Measurements from ENCODE around the gene ZNF224.

The ZNF224 gene

GRCh38 chr19:44093931-44094765 lies at the start of gene ZNF224:
Gene ZNF224 (plus strand): TSS chr19:44094361. CDS start chr19:44097874, 3,513 bp downstream.
- no peaks in the 10 kb centered on the region for H3K27me3 Mint-ChIP-seq (ENCODE audit: low read depth)
- H3K4me3 Mint-ChIP-seq, result peak within 1 kb of the TSS; percentile 97 to 99 (median 99)
- peaks cover 31% of the 10 kb centered on the region for H3K36me3 Mint-ChIP-seq (ENCODE audit: low read depth)
- H3K27ac Mint-ChIP-seq, result peak within 1 kb of the TSS; percentile 96
- H3K9me3 Mint-ChIP-seq, result no peaks in the 10 kb centered on the region
- H3K4me1 Mint-ChIP-seq, result peaks cover 18% of the 10 kb centered on the region
- TF ChIP-seq, protein P1, sequence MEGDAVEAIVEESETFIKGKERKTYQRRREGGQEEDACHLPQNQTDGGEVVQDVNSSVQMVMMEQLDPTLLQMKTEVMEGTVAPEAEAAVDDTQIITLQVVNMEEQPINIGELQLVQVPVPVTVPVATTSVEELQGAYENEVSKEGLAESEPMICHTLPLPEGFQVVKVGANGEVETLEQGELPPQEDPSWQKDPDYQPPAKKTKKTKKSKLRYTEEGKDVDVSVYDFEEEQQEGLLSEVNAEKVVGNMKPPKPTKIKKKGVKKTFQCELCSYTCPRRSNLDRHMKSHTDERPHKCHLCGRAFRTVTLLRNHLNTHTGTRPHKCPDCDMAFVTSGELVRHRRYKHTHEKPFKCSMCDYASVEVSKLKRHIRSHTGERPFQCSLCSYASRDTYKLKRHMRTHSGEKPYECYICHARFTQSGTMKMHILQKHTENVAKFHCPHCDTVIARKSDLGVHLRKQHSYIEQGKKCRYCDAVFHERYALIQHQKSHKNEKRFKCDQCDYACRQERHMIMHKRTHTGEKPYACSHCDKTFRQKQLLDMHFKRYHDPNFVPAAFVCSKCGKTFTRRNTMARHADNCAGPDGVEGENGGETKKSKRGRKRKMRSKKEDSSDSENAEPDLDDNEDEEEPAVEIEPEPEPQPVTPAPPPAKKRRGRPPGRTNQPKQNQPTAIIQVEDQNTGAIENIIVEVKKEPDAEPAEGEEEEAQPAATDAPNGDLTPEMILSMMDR (IDR thresholded peaks at IDR 0.05; ENCODE audit: unreplicated experiment in 3 of 3), result no peak

GRCh38 chr19:44050740-44051649 lies 43.2 kb upstream of the ZNF224 start:
- TF ChIP-seq, protein P1 (IDR thresholded peaks at IDR 0.05; ENCODE audit: unreplicated experiment in 3 of 3), result no peak
- peak overlapping the region; percentile 96 to 100 (median 99) for H3K4me3 Mint-ChIP-seq
- peaks cover 33% of the 10 kb centered on the region for H3K36me3 Mint-ChIP-seq (ENCODE audit: low read depth)
- H3K27ac Mint-ChIP-seq, result peak overlapping the region; percentile 91 to 96 (median 92)
- H3K9me3 Mint-ChIP-seq, result peaks cover 5% of the 10 kb centered on the region
- H3K4me1 Mint-ChIP-seq, result peaks cover 29% of the 10 kb centered on the region
- H3K27me3 Mint-ChIP-seq (ENCODE audit: low read depth), result peaks cover 26% of the 10 kb centered on the region

DNA sequence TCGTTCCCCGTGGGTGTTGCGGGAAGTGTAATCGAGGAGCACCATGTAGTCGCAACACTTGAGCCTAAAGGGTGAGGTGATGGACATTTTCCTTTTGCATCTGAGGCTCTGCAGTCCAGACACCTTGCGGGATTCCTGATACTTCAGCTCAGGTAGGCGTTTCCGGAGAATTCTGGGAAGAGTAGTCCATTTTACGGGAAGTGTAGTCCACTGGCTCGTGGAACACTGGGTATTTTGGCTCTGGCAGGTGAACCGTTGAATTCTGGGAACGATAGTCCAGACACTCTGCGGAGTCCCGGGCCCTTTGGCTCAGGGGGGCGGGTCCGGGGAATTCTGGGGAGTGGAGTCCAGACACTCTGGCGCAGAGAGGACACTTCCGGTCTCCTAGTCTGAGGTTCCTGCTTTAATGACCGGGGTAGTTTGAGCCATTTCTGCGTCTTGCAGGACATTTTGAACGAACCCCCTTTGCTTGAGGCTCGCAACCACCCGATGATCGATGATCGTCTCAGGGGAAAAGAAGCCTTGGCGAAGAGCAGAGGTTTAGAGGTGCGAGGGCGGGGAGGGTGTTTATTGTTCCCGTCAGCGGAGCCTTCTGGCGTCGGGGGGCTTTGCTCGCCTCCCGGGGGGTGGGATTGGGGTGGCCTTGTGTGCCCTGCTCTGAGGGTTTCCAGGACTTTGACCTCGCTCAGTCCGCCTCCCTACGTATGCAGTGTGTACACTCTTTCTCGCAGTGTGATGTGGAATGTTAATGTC lies 42.3 kb upstream of the ZNF224 start, which contains the start of gene ZNF223:
TSS of gene ZNF223 (plus strand) at position 387 of the 753 bp plus-strand sequence. CDS start 3,141 bp downstream, outside the sequence.
- peak within 1 kb of the TSS; percentile 91 to 96 (median 92) for H3K27ac Mint-ChIP-seq
- H3K9me3 Mint-ChIP-seq, result peaks cover 5% of the 10 kb centered on the region
- peaks cover 37% of the 10 kb centered on the region for H3K36me3 Mint-ChIP-seq (ENCODE audit: low read depth)
- peaks cover 21% of the 10 kb centered on the region for H3K27me3 Mint-ChIP-seq (ENCODE audit: low read depth)
- TF ChIP-seq, protein P1 (IDR thresholded peaks at IDR 0.05; ENCODE audit: unreplicated experiment in 3 of 3), result no peak
- H3K4me3 Mint-ChIP-seq, result peak within 1 kb of the TSS; percentile 96 to 100 (median 99)
- peaks cover 29% of the 10 kb centered on the region for H3K4me1 Mint-ChIP-seq

- Mint-ChIP-seq H3K9me3 (peaks cover 5% of the 10 kb centered on the region), H3K27ac (no peak overlapping the region), H3K36me3 (ENCODE audit: low read depth) (peaks cover 77% of the 10 kb centered on the region), H3K4me3 (peak overlapping the region in 1 of 3 experiments; percentile 28), H3K4me1 (peaks cover 29% of the 10 kb centered on the region), H3K27me3 (ENCODE audit: low read depth) (peaks cover 8% of the 10 kb centered on the region)
- TF ChIP-seq, protein P1 (IDR thresholded peaks at IDR 0.05; ENCODE audit: unreplicated experiment in 3 of 3), result no peak
Measured at GRCh38 chr19:44055870-44056269, 38.3 kb upstream of the ZNF224 start.

DNA sequence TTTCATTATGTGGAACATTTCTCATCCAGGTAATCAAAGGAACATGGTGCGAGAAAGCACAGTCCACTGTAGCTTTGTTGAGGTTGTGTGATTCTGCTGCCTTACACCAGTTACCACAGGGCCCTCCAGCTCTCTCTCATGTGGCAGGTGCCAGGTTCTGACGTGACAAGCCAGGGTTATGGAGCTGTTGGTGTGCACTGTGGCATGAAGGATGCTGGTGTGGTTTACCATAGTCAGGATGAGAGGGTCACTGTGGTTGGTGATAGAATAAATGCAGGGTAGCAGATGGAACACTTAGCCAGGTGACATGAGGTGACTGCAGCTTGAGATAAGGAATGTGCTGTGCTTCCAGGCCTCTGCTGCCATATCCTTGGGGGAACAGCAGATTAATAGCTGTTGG lies 34.9 kb upstream of the ZNF224 start:
- Mint-ChIP-seq H3K4me1 (peaks cover under 1% of the 10 kb centered on the region), H3K4me3 (no peak overlapping the region), H3K36me3 (ENCODE audit: low read depth) (peaks cover 94% of the 10 kb centered on the region), H3K27me3 (ENCODE audit: low read depth) (no peaks in the 10 kb centered on the region), H3K27ac (no peak overlapping the region), H3K9me3 (no peaks in the 10 kb centered on the region)
- TF ChIP-seq, protein P1 (IDR thresholded peaks at IDR 0.05; ENCODE audit: unreplicated experiment in 3 of 3), result no peak
